ENCODE data around the gene PRKAG1.

The PRKAG1 gene

DNA sequence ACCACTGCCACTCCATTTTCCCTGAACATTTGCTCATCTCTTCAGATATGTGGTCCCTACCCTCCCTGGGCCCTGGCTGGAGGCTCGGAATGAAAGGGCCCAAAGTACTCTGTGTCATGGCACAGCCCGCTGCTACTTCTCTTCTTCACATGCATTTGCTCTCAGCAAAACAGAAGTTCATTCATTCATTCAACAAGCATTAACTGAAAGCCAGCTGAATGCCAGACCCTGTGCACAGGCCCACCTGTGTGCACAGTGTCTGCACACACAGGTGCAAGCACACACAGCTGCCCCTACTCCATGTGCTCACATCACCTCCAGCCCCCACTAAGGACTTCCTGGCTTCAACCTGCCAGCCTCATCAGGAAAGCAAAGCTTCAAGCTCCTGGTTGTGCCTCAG is 32.7 kb downstream of the PRKAG1 start:
- no peak for TF ChIP-seq CTCF (IDR thresholded peaks at IDR 0.05; ENCODE audit: extremely low read depth, missing control alignments)
- DNase-seq (ENCODE audit: low spot score), result no peak

DNA sequence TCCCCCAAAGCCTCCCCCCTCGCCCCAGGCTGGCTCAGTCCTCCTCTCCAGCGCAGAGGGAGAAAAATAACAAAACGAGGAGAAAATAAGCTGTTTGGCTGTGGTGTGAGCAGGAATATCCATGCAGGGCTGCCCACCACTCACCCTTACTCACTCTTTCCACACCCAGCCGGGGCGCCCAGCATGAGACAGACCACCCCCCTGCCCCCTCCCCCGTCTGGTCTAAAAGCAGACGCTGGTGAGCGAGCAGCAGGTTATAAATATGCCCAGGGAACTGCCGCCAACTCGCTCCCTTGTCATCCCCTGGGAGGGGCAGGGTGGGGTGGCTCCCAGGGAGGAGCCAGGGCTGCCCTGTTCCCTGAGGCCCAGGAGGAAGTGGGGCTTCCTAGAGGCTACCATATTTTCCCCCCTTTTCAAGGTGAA is 33.1 kb downstream of the PRKAG1 start:
- TF ChIP-seq CTCF (IDR thresholded peaks at IDR 0.05; ENCODE audit: extremely low read depth, missing control alignments), result no peak
- no peak for DNase-seq (ENCODE audit: low spot score)

DNA sequence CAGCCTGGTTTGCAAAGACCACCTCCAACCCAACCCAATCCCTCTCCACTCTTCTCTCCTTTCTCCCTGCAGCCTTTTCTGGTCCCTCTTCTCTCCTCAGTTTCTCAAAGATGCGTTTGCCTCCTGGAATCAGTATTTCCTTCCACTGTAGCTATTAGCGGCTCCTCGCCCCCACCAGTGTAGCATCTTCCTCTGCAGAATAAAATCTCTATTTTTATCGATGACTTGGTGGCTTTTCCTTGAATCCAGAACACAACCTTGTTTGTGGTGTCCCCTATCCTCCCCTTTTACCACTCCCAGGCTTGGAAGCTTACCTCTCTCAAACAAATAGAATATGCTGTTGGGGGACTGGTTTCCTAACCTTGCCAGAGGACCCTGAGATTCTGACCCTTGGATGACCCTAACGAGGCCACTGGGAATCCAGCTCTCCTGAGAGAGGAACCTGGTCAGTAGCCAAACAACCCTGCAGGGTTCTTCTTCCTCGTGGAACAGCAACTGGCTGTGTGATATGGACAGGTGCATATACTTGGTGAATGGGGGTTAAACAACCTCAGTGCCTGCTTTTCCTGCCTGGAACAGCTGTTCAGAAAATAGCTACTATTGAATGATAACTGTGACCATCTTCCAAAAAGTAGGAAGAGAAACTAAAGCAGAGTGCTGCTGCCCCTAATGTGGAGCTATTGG is 36.0 kb downstream of the PRKAG1 start:
- no peak for DNase-seq (ENCODE audit: low spot score)
- TF ChIP-seq CTCF (IDR thresholded peaks at IDR 0.05; ENCODE audit: extremely low read depth, missing control alignments), result no peak

DNA sequence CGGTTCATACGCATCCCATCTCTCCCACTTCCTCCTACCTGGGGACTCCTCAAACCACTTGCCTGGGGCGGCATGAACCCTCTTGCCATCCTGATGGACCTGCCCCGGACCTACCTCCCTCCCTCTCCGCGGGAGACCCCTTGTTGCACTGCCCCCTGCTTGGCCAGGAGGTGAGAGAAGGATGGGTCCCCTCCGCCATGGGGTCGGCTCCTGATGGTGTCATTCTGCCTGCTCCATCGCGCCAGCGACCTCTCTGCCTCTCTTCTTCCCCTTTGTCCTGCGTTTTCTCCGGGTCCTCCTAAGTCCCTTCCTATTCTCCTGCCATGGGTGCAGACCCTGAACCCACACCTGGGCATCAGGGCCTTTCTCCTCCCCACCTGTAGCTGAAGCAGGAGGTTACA is 36.8 kb downstream of the PRKAG1 start:
- no peak for TF ChIP-seq CTCF (IDR thresholded peaks at IDR 0.05; ENCODE audit: extremely low read depth, missing control alignments)
- no peak for DNase-seq (ENCODE audit: low spot score)

- peak; percentile 66 for DNase-seq (ENCODE audit: low spot score)
- TF ChIP-seq CTCF (IDR thresholded peaks at IDR 0.05; ENCODE audit: extremely low read depth, missing control alignments), result no peak
Measured at GRCh38 chr12:48980953-48981756, 37.4 kb downstream of the PRKAG1 start.

DNA sequence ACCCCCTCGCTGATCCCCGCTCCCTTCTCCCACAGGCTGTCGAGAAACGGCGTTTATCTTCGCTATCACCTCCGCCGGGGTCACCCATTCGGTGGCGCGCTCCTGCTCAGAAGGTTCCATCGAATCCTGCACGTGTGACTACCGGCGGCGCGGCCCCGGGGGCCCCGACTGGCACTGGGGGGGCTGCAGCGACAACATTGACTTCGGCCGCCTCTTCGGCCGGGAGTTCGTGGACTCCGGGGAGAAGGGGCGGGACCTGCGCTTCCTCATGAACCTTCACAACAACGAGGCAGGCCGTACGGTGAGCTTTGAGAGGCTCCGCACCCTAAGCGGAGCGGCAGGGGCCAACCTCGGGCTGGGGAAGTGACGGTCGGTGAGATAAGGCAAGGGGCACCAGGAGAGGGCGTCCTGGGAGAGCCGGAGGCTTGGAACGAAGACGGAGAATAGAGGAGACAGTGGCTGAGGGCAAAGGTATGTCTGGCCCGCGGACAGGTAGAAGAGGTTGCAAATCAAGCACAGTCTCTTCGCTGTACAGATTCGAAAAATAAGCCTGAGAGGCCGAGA is 38.1 kb downstream of the PRKAG1 start:
- TF ChIP-seq CTCF (IDR thresholded peaks at IDR 0.05; ENCODE audit: extremely low read depth, missing control alignments), result peak; percentile 8
- peak; percentile 66 for DNase-seq (ENCODE audit: low spot score)
